Gastroesophageal sphincter (tissue), 3 donors: ENCODE results near the gene SYCP3.

ENCODE experiments used
- EP300 ChIP-seq: sonication (generic); formaldehyde crosslinking; IDR thresholded peaks from one replicate; pipeline ENCODE4 v1.6.1; 2017; ENCODE audit warnings: antibody characterized with exemption, mild to moderate bottlenecking
- POLR2A ChIP-seq, 2 donors: fragments of 450-650 bp; IDR thresholded peaks; one replicate each; pipeline ENCODE4 v1.6.1; 2017; ENCODE audit warnings: antibody characterized with exemption in 2 of 2, mild to moderate bottlenecking in 2 of 2, moderate library complexity in 1 of 2
- TF ChIP-seq, protein P1 (sequence below), 4 experiments: fragments of 200-600 bp in 2 of 4; fragments of 450-650 bp in 2 of 4; sonication (generic) in 1 of 4; IDR thresholded peaks; one replicate each; pipeline ENCODE4 v1.5.1; 2017 to 2019; ENCODE audit warnings: antibody characterized with exemption in 4 of 4, mild to moderate bottlenecking in 2 of 4, moderate library complexity in 2 of 4

DNA sequence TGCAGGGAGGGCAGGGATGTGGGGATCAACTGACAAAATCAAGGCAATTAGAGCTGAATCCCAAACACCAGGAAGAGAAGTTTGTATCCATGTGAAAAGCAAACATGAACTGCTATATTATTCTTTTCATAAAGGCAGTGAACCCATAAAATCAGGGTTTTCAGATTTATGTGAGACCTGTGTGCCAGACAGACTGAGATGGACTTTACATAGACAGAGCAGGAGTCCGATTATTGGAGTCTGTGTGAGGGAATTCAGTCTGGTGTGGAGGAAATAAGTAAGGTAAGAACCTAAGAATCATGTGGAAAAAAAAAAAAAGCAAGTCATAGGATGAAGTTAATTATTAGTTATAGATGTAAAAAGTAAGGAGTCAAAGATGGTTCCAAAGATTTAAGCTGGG, 45.1 kb upstream of the SYCP3 start:
- TF ChIP-seq, protein P1, sequence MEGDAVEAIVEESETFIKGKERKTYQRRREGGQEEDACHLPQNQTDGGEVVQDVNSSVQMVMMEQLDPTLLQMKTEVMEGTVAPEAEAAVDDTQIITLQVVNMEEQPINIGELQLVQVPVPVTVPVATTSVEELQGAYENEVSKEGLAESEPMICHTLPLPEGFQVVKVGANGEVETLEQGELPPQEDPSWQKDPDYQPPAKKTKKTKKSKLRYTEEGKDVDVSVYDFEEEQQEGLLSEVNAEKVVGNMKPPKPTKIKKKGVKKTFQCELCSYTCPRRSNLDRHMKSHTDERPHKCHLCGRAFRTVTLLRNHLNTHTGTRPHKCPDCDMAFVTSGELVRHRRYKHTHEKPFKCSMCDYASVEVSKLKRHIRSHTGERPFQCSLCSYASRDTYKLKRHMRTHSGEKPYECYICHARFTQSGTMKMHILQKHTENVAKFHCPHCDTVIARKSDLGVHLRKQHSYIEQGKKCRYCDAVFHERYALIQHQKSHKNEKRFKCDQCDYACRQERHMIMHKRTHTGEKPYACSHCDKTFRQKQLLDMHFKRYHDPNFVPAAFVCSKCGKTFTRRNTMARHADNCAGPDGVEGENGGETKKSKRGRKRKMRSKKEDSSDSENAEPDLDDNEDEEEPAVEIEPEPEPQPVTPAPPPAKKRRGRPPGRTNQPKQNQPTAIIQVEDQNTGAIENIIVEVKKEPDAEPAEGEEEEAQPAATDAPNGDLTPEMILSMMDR (IDR thresholded peaks at IDR 0.05) = no peak
- TF ChIP-seq POLR2A (IDR thresholded peaks at IDR 0.05) = no peak
- no peak for TF ChIP-seq EP300
